Choroid plexus epithelial cell (primary cell): ENCODE data around the gene PDE8A.

Experiments
- DNase-seq: peaks from one replicate; pipeline ENCODE4 v3.0.0-alpha.2; 2010; ENCODE audit warnings: low read depth
- H3K4me3 ChIP-seq: 2 replicates; pipeline ENCODE4 v1.5.1; 2011; ENCODE audit warnings: low read depth, mild to moderate bottlenecking, control low read depth, low read length, moderate library complexity
- TF ChIP-seq, protein P1 (sequence below): conservative IDR thresholded peaks from 2 replicates; pipeline ENCODE4 v1.5.1; 2011; ENCODE audit warnings: low read depth, mild to moderate bottlenecking, control low read depth, inconsistent platforms, low read length, moderate library complexity

PDE8A gene

DNA sequence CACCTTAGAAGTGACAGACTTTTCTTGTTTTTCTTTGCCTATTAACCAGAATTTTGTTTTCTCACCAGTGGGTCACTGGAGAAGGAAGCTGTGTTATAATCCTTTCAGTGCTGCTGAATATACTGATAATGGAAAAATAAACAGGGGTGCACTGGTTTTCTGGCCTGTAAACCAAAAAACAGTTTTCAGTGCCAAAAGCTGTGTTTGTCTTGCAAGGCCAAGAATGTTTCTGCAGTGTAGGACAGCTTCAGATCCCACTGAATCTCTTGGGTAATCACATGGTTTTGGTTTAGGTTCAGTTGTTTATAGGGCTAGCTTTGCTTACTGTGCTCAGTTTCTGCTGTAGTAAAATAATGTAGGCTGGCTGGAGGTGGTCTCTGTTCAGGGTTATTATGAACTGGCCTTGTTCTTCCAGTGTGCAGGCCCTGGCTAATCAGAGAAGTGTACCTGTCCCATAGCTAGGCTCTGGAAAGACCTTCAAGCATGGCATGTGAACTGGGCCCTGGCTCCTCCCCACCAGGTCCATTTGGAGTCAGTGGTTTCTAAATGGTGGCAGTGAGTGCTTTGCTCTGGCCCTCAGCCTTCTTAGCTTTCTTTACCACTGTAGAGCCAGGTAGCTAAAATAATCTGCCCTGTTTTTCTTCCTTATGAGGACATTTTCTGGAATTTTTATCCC is 18.7 kb downstream of the PDE8A start:
- no peak overlapping the region for H3K4me3 ChIP-seq
- TF ChIP-seq, protein P1, sequence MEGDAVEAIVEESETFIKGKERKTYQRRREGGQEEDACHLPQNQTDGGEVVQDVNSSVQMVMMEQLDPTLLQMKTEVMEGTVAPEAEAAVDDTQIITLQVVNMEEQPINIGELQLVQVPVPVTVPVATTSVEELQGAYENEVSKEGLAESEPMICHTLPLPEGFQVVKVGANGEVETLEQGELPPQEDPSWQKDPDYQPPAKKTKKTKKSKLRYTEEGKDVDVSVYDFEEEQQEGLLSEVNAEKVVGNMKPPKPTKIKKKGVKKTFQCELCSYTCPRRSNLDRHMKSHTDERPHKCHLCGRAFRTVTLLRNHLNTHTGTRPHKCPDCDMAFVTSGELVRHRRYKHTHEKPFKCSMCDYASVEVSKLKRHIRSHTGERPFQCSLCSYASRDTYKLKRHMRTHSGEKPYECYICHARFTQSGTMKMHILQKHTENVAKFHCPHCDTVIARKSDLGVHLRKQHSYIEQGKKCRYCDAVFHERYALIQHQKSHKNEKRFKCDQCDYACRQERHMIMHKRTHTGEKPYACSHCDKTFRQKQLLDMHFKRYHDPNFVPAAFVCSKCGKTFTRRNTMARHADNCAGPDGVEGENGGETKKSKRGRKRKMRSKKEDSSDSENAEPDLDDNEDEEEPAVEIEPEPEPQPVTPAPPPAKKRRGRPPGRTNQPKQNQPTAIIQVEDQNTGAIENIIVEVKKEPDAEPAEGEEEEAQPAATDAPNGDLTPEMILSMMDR: no peak
- DNase-seq: peak; percentile 91

DNA sequence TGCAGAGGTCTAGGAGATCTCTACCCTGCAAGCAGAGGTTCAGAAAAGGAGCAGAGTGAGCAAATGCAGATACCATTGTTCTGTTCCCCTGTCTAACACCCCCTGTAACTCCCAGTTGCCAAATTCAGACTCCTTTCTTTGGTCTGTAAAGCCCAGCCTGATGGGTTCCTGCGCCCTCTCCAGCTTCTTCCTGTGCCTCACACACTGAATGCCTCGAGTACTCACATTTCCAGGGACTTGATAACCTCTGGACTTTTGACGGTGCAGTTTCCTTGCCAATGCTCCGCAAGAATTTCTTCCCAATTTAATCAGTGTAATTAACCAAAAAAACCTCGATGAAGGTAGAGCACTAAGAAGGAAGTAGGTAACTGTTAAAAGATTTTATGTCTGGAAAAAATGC is 19.3 kb downstream of the PDE8A start:
- H3K4me3 ChIP-seq: no peak overlapping the region
- no peak for DNase-seq
- TF ChIP-seq, protein P1: peak; percentile 21

DNA sequence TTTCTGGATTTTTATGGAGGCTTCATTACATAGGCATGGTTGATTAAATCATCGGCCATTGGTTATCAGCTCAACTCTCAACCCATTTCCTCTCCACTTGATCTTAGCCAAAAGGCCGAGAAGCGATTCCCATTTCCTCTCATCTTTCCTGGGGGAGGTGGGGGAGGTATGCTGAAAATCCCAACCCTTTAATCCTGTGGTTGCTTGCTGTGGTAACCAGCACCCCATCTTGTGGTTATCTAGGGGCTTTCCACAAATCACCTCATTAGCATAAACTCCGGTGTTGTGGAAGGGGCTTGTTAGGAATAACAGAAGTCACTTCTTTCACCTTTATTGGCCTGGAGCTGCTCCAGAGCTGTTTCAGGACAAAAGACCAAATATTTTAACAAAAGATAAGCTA is 20.9 kb downstream of the PDE8A start:
- DNase-seq: peak; percentile 63
- TF ChIP-seq, protein P1: no peak
- no peak overlapping the region for H3K4me3 ChIP-seq

DNA sequence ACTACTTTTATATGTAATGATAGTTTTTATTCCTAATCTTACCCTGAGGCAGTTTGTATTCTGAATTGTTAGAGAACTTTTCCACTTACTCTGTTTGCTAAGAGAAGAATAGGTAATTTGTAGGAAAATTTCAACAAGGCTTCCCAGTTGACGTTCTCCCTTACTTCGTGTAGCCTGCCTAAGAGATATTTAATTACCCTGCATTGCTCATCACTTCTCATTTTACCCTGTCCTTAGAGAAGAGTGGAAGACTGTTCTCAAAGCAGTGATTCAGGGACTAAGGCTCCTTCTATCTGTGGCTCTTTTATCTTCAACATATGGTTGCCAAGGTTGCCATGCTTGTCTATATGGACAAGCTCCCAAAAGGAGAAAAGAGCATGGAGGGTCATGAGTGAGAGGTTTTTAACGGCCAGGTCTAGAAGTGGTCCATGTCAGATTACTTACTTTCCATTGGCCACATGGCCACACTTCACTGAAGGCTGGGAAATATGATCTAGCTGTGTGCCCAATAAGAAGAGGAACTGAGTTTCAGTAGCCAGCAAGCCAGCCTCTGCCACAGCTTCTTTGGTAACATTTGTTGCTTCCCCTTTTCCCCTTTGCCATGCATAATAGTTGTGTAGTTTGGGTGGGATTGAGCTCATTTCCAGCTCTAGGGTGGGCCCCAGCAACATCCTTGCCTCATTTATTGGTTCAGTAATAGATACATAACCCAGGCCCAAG is 22.1 kb downstream of the PDE8A start:
- H3K4me3 ChIP-seq: no peak overlapping the region
- DNase-seq: no peak
- TF ChIP-seq, protein P1: no peak

DNA sequence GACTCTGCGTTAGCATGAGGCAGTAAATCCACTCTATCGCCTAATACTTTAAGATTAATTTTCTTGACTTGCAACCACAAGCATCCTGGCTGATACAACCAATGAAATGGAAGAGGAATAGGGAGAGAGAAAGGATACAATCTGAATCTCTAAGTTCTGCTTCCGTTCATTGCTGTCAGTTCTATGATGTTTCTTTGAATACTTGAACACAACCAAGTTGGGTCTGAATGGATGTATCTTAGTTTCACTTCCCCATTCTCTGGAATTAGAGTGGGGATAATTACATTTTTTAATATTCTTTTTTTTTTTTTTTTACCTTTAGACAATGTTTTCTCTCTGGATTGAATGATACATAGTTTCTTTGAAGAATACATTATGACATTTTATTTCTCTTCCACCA is 22.9 kb downstream of the PDE8A start:
- TF ChIP-seq, protein P1: no peak
- DNase-seq: no peak
- no peak overlapping the region for H3K4me3 ChIP-seq

DNA sequence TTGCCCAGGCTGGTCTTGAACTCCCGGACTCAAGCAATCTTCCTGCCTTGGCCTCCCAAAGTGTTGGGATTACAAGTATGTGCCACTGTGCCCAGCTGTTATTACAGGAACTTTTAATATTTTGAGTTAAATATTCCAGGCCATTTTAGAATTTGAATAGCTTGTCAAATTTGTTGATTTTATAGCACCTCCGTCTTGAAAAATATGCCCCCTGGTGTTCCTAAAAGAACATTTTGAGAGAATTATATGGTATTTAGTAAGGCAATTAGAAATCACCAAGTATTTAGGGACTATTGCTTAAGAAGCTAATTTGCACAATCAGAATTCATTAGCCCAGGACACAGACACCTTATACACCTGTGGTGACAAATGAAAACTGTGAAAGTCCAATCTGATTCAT is 23.7 kb downstream of the PDE8A start:
- peak; percentile 49 for DNase-seq
- TF ChIP-seq, protein P1: no peak
- H3K4me3 ChIP-seq: no peak overlapping the region

DNA sequence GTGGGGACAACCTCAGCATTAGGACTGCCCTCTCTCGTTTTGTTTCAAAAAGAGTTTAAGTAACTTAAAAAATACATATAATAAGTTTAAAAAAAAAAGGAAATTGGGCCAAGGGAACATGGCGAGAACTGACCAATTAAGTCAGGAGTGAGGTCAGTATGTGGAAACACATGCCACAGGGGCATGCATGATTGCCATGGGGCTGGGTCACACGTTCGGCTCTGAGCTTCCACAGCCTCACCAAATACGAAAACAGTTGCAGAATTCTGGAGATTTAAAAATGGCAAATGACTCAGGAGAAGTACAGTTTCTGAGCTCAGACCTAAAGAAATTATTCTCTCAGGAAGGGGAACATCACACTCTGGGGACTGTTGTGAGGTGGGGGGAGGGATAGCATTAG is 24.1 kb downstream of the PDE8A start:
- H3K4me3 ChIP-seq: no peak overlapping the region
- TF ChIP-seq, protein P1: no peak
- no peak for DNase-seq
